Sigmoid colon (tissue), 4 donors: Measurements from ENCODE around the gene FAM3C.

Experiments
- EP300 ChIP-seq, 4 donors: sonication (generic); formaldehyde crosslinking; IDR thresholded peaks; one replicate each; pipeline ENCODE4 v1.6.1; 2017; ENCODE audit warnings: antibody characterized with exemption in 4 of 4
- POLR2A ChIP-seq, 2 donors: fragments of 450-650 bp; IDR thresholded peaks; one replicate each; pipeline ENCODE4 v1.6.1; 2016; ENCODE audit warnings: antibody characterized with exemption in 2 of 2, mild to moderate bottlenecking in 2 of 2, moderate library complexity in 2 of 2
- POLR2AphosphoS5 ChIP-seq, 4 donors: sonication (generic); formaldehyde crosslinking; IDR thresholded peaks; one replicate each; pipeline ENCODE4 v1.6.1; 2017; ENCODE audit warnings: antibody characterized with exemption in 4 of 4
- TF ChIP-seq, protein P1 (sequence below), 4 experiments: fragments of 450-650 bp in 3 of 4; fragments of 200-600 bp in 1 of 4; IDR thresholded peaks; one replicate each; pipeline ENCODE4 v1.5.1; 2016 to 2019; ENCODE audit warnings: antibody characterized with exemption in 4 of 4, mild to moderate bottlenecking in 3 of 4, moderate library complexity in 2 of 4

DNA sequence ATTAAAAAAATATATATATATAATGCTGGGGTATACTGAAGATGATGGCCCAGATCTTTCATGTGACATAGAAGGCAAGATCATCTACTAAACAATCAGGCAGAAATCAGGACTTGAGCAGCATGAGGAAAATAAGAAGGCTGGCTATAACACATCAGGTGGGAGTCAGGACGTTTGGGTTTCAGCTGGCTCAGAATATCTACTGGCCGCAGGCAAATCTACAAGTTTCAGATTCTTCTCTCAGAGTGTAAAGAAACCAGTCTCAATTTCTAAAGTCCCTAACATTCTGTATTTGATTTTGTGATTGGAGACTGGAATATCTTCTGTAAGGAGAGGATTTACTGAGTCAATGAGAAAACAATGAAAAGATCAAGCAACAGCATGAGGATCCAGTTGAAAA, 37.7 kb upstream of the FAM3C start:
- TF ChIP-seq, protein P1, sequence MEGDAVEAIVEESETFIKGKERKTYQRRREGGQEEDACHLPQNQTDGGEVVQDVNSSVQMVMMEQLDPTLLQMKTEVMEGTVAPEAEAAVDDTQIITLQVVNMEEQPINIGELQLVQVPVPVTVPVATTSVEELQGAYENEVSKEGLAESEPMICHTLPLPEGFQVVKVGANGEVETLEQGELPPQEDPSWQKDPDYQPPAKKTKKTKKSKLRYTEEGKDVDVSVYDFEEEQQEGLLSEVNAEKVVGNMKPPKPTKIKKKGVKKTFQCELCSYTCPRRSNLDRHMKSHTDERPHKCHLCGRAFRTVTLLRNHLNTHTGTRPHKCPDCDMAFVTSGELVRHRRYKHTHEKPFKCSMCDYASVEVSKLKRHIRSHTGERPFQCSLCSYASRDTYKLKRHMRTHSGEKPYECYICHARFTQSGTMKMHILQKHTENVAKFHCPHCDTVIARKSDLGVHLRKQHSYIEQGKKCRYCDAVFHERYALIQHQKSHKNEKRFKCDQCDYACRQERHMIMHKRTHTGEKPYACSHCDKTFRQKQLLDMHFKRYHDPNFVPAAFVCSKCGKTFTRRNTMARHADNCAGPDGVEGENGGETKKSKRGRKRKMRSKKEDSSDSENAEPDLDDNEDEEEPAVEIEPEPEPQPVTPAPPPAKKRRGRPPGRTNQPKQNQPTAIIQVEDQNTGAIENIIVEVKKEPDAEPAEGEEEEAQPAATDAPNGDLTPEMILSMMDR (IDR thresholded peaks at IDR 0.05): no peak
- TF ChIP-seq EP300 (IDR thresholded peaks at IDR 0.05): no peak
- no peak for TF ChIP-seq POLR2A (IDR thresholded peaks at IDR 0.05)
- TF ChIP-seq POLR2AphosphoS5 (IDR thresholded peaks at IDR 0.05): no peak
